ENCODE measurements around the gene MOCOS. TPM values are rescaled to one million over a fixed set of nuclear protein-coding genes. Genes with fewer than 3 reads are reported as not detected.

Gene MOCOS
- total RNA-seq, 1 donor from 2014 or later, result 0.42 TPM

- intact Hi-C loops (cut with micrococcal nuclease), result no loop called here
- ATAC-seq (ENCODE audit: low read depth) (no peak), DNase-seq (no peak)
- no peaks in the 10 kb centered on the region for H3K36me3 Mint-ChIP-seq (ENCODE audit: low read depth)
- no peaks in the 10 kb centered on the region for H3K9me3 Mint-ChIP-seq
- ChIA-PET CTCF (no interaction called here), POLR2A (no interaction called here)
- H3K4me3 Mint-ChIP-seq, result no peak overlapping the region
- no peak for TF ChIP-seq CTCF (IDR thresholded peaks at IDR 0.05)
- peaks cover 1% of the 10 kb centered on the region for H3K27me3 Mint-ChIP-seq
- H3K4me1 Mint-ChIP-seq, result no peaks in the 10 kb centered on the region
- no peak overlapping the region for H3K27ac Mint-ChIP-seq
Observed at GRCh38 chr18:36199691-36200295, 12.5 kb downstream of the MOCOS start.

GRCh38 chr18:36200354-36200771 is 13.1 kb downstream of the MOCOS start:
- CTCF ChIA-PET, result no interaction called here
- POLR2A ChIA-PET, result no interaction called here
- DNase-seq, result no peak
- ATAC-seq (ENCODE audit: low read depth), result no peak
- Mint-ChIP-seq H3K9me3 (no peaks in the 10 kb centered on the region), H3K36me3 (ENCODE audit: low read depth) (no peaks in the 10 kb centered on the region), H3K27me3 (peaks cover 2% of the 10 kb centered on the region), H3K4me3 (no peak overlapping the region), H3K4me1 (no peaks in the 10 kb centered on the region), H3K27ac (no peak overlapping the region)
- TF ChIP-seq CTCF (IDR thresholded peaks at IDR 0.05), result no peak
- intact Hi-C loops (cut with micrococcal nuclease), result no loop called here

DNA sequence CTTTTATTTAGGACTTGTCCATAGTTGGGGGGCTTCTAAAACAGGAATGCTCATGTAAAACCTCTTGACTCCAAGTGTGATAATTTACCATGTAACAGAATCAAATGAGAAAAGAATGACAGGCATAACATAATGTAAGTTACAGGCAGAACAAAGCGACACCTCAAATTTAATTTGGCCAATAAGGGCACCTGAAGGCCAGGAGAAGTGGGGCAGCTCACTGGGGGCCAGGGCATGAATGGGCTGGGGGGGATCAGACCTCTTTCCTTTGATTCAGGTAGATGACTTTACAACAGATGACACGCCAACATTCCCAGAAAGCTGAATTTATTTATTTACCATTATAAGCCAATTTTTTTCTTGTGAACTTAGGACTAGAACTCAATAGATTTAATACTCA is 14.5 kb downstream of the MOCOS start:
- H3K27ac Mint-ChIP-seq, result no peak overlapping the region
- no peak for TF ChIP-seq CTCF (IDR thresholded peaks at IDR 0.05)
- intact Hi-C loops (cut with micrococcal nuclease), result no loop called here
- H3K4me3 Mint-ChIP-seq, result no peak overlapping the region
- no peak for ATAC-seq (ENCODE audit: low read depth)
- no peaks in the 10 kb centered on the region for H3K36me3 Mint-ChIP-seq (ENCODE audit: low read depth)
- no peak for DNase-seq
- no peaks in the 10 kb centered on the region for H3K9me3 Mint-ChIP-seq
- peaks cover 3% of the 10 kb centered on the region for H3K27me3 Mint-ChIP-seq
- POLR2A ChIA-PET, result no interaction called here
- CTCF ChIA-PET, result no interaction called here
- H3K4me1 Mint-ChIP-seq, result no peaks in the 10 kb centered on the region

- Mint-ChIP-seq H3K27ac (no peak overlapping the region), H3K4me3 (no peak overlapping the region), H3K9me3 (peaks cover 7% of the 10 kb centered on the region), H3K27me3 (peaks cover 3% of the 10 kb centered on the region), H3K4me1 (no peaks in the 10 kb centered on the region), H3K36me3 (ENCODE audit: low read depth) (no peaks in the 10 kb centered on the region)
- ATAC-seq (ENCODE audit: low read depth) (no peak), DNase-seq (no peak)
- POLR2A ChIA-PET, result no interaction called here
- CTCF ChIA-PET, result no interaction called here
- intact Hi-C loops (cut with micrococcal nuclease), result no loop called here
- no peak for TF ChIP-seq CTCF (IDR thresholded peaks at IDR 0.05)
Observed at GRCh38 chr18:36203360-36203895, 16.1 kb downstream of the MOCOS start.

- intact Hi-C loops (cut with micrococcal nuclease), result no loop called here
- Mint-ChIP-seq H3K4me1 (no peaks in the 10 kb centered on the region), H3K36me3 (ENCODE audit: low read depth) (no peaks in the 10 kb centered on the region), H3K27ac (no peak overlapping the region), H3K4me3 (no peak overlapping the region), H3K27me3 (peaks cover 5% of the 10 kb centered on the region), H3K9me3 (peaks cover 12% of the 10 kb centered on the region)
- CTCF ChIA-PET, result no interaction called here
- DNase-seq (no peak), ATAC-seq (ENCODE audit: low read depth) (no peak)
- TF ChIP-seq CTCF (IDR thresholded peaks at IDR 0.05), result no peak
- POLR2A ChIA-PET, result no interaction called here
Observed at GRCh38 chr18:36205166-36205565, 17.9 kb downstream of the MOCOS start.

All from activated B cell treated with CpG ODN at 0.5 μM for 24 hours (primary cell).